ENCODE results near the gene IL25. TPM values are rescaled to one million over a fixed set of nuclear protein-coding genes. Genes with fewer than 3 reads are reported as not detected.

Gene IL25
- total and polyA plus RNA-seq, 2 of the 13 experiments (the other 11 are each of a cell fraction or from before 2014, with no cell fraction given), result not detected

DNA sequence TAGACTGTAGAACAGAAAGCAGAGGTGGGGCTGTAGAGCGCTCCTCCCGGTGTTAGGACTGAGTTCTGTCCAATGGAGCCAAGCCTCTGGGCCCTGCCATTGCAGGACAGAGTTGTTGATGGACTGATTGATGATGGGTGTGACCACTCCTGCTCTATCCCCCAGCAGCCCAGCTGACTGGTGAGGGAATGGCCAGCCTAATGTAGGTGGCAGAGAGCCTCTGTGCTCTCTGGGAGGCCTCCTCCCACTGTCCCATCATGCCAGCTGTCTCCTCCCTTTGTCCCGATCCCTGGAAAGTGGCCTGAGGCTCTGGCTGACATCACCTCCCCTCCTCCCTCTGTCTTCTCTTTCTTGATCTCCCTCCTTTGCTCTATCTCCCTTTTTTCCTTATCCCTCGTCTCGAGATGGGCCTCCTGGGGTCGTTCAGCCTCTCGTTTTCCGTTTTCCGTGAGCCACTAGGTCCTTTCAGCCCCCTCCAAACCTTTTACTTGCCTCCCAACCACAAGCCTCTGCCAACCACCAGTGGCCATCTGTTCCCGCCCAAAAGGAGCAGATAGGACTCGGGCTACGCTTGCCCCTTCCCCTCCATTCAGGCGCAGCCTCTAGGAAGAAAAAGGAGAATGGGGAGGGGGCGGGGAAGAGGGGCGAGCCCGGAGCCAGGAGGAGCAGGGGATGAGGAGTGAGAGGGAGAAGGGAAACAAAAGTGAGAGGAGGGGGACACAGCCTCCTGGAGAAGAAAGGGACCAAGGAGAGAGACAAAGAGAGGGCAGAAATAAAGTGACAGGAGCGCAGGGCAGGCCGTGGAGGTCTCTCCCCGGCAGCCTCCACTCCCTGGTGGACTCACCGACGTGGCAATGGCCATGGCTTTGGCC lies 8.2 kb upstream of the IL25 start:
- Histone ChIP-seq H3K9ac (ENCODE audit: insufficient read depth, low read depth, low read length) (no peak overlapping the region), H3K4me3 (replicated peaks in 1 of 3; ENCODE audit: insufficient read depth in 1 of 3, low read depth in 2 of 3, low read length in 3 of 3) (no peak overlapping the region), H2AFZ (ENCODE audit: low read length) (no peak overlapping the region), H3K79me2 (ENCODE audit: insufficient read depth, low read length) (no peaks in the 10 kb centered on the region), H4K20me1 (ENCODE audit: insufficient read depth, low read length) (no peaks in the 10 kb centered on the region), H3K4me1 (ENCODE audit: insufficient read depth, low read length) (peaks cover 16% of the 10 kb centered on the region), H3K27ac (ENCODE audit: extremely low read length, insufficient read depth, low read length) (no peak overlapping the region), H3K27me3 (ENCODE audit: control insufficient read depth in 1 of 2, insufficient read depth in 2 of 2, low read length in 2 of 2) (peaks cover 47 to 95% of the 10 kb centered on the region in 2 experiments), H3K9me3 (ENCODE audit: low read length) (no peaks in the 10 kb centered on the region), H3K36me3 (replicated peaks in 1 of 2; ENCODE audit: control insufficient read depth in 1 of 2, insufficient read depth in 2 of 2, low read length in 2 of 2) (no peaks in the 10 kb centered on the region), H3K4me2 (ENCODE audit: low read depth, low read length) (no peak overlapping the region)
- no TSS peak for BruUV-seq (replicated peaks)
- no peak for FAIRE-seq
- ChIA-PET POLR2A (no interaction called here), CTCF (ENCODE audit: low intra/inter-chr PET ratio, low total read pairs) (no interaction called here)
- no peak for DNase-seq (ENCODE audit: low spot score)
- WGBS (ENCODE audit: low lambda C conversion rate), result 6% methylated on average over 21 of the region's 21 CpGs
- TF ChIP-seq BRD4 (CRISPR knock-in tag; IDR thresholded peaks at IDR 0.05) (no peak), CENPT (CRISPR knock-in tag; IDR thresholded peaks at IDR 0.05; ENCODE audit: low read depth) (no peak), ZSCAN22 (CRISPR knock-in tag; IDR thresholded peaks at IDR 0.05) (0 out of 2 replicates have a peak, but pooled peaks have one; percentile 52), ZNF224 (CRISPR knock-in tag; IDR thresholded peaks at IDR 0.05) (no peak), ZNF883 (CRISPR knock-in tag; IDR thresholded peaks at IDR 0.05; ENCODE audit: not compliant biosample characterization) (peak; percentile 36), SMARCE1 (IDR thresholded peaks at IDR 0.05; ENCODE audit: borderline replicate concordance) (no peak), EZH2 (conservative IDR thresholded peaks at IDR 0.05; ENCODE audit: low read depth, low read length) (peak; percentile 84; the same call in 1 of the 2 replicates), ZNF331 (CRISPR knock-in tag; IDR thresholded peaks at IDR 0.05) (no peak), KAT2B (IDR thresholded peaks at IDR 0.05; ENCODE audit: borderline replicate concordance, low read depth, low read length) (no peak)
- intact Hi-C loops (cut with micrococcal nuclease; ENCODE audit: unreplicated experiment) (no loop called here), in situ Hi-C loops (cut with HindIII; ENCODE audit: extremely low pct_ligation_motif_present, low pct_unique_long_range_greater_than_20kb) (no loop called here)
- no peak for ATAC-seq

Data from HepG2 (cell line).